CD1c-positive myeloid dendritic cell (primary cell): ENCODE measurements around the gene RNASEH1.
"Not testable (repeated sequence)": the region's sequence is repeated elsewhere in the genome, so short reads cannot be mapped to it uniquely, and the experiment has no call there.

Experiments
- DNase-seq: peaks from one replicate; pipeline ENCODE4 v3.0.0-alpha.2; 2016; ENCODE audit errors: extremely low spot score

RNASEH1 gene

DNA sequence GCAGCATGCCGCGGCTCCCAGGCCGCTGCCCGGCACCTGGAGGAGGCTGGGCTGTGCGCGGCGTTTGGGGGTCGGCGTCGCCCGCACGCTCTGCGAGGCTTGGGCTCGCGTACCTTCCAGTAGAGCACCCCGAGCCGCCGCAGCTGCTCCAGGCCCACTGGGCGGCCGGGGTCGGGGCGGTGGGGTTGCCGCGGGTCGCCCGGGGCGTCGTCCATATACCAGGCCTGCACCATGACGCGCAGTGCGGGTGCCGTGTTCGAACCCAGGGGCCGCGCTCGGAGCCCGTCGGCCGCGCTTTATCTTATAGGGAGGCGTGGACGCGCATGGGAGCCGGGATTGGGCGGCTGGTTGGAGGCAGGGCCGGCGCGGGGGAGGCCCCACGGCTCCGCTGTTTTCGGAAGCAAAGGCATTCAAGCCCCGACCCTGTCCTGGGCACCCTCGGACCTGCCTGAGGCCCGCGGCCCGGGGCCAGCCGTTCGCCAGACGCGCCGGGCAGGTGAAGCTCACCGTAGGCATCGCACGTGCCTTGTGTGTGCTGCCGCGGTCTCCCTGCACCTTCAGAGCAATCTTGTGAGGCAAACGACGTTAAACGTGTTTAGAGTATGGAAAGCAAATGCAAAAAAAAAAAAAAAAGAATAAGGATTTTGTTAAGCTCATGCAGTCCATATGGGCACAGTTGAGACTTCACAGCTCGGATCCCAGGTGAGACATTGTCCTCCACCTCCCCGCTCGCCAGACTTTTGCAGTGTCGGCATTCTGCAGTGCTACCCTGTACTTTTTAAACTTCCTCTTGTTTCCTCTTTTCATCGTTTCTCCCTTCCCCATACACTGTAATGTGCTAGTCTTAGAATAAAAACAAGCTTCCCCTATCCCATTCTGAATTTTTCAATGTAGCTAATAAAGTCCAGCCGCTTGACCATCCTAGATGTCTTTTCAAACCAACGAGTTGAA lies 38.6 kb downstream of the RNASEH1 start, which contains the start of gene ADI1:
Gene ADI1 (minus strand): TSS at position 277 of the 951 bp plus-strand sequence. CDS start 44 bp downstream, at position 233.
- peak; percentile 89 for DNase-seq

DNA sequence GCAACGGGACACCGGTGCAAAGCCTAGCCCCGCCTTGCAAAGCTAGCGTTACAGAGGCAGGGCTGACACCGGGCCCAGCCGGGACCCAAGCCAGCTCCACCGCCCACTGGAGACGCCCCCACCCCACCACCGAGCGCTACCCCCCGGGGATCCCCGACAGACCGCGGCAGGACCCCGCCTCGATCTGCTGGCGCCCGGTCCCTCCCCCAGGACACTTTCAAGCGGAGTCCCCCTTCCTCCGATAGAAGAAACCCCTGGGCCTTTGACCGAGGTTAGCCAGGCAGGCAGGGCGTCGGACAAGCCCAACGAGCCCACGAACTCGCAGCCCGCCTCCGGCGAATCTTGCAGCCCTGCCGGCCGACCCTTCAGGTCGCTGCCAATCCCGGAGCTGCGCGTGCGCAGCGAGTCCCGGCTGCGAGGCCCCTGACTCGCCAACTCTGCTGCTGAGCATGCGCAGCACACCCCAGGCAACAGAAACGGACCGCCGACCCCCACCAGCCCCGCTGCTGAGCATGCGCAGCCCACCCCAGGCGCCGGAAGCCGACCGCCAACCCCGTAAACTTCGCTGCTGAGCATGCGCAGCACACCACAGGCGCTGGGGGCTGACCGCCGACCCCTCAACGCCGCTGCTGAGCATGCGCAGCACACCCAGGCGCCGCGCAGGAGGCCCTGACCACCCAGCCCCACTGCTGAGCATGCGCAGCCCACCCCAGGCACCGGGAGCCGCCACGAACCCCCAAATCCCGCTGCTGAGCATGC lies 39.5 kb downstream of the RNASEH1 start:
- DNase-seq, result peak; percentile 98

DNA sequence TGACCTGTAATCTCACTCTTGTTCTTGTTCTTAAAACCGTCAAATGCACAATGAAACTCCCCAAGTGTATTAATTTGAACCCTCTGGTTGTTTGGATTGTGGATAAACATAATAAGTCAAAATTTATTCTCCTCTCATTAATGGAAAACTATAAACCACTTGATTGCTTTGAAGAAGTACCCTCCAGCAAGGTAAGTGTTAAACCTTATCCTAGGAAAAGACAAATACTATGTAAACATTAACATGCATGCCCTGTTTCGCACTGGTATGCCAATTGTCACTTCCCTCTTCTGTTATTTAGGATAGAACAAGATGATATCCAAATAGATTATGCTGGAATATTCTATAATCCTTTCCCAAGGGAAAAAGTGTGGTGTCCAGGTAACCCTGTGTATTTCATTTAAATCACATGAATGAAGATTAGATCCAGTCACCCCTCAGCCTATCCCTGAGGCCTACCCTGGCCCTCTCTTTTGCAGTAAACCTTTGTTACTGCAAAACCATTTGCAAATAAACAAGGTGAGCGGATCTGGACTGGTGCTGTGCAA lies 40.1 kb downstream of the RNASEH1 start:
- DNase-seq, result no peak

DNA sequence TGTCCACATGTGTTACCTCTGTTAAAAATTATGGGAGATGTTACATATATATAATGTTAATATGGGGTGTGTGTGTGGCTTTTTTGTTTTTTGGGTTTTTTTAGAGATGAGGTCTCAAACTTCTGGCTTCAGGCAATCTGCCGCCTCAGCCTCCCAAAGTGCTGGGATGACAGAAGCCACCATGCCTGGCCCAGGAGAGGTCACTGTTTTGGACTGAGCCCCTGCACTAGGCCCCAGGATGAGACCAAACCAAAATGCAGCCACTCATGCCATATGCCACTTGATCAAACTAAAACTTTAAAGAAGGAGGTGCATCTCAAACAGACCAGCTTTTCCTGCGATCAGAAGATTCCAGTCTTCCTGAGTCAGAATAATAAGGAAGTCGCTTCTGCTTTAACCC lies 41.3 kb downstream of the RNASEH1 start:
- DNase-seq, result no peak

DNA sequence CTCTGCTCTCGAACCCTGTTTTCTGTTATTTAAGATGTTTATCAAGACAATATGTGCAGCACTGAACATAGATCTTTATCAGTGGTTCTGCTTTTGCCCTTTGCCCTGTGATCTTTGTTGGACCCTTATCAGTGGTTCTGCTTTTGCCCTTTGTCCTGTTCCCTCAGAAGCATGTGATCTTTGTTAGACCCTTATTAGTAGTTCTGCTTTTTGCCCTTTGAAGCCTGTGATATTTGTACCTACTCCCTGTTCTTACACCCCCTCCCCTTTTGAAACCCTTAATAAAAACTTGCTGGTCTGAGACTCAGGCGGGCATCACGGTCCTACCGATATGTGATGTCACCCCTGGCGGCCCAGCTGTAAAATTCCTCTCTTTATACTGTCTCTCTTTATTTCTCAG lies 42.7 kb downstream of the RNASEH1 start:
- not testable (repeated sequence) for DNase-seq

DNA sequence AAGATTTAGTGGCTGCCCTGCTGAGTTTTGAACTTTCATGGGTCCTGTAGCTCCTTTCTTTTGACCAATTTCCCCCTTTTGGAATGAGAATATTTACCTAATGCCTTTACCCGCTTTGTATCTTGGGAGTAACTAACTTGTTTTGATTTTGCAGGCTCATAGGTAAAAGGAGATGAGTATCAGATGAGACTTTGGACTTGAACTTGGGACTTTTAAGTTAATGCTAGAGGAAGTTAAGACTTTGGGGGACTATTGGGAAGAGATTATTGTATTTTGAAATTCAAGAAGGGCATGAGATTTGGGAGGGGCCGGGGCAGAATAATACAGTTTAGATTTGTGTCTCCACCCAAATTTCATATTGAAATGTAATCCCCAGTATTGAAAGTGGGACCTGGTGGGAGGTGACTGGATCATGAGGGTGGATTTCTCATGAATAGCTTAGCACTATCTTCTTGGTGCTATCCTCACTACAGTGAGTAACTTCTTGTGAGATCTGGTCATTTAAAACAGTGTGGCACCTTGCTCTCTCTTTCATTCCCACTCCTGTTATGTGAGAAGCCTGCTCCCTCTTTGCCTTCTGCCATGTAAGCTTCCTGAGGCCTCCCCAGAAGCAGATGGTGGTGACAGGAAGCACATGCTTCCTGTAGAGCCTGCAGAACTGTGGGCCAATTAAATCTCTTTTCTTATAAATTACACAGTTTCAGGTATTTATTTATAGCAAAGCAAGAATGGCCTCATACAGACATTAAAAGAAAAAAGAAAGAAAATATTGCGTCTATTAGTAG lies 44.9 kb downstream of the RNASEH1 start:
- no peak for DNase-seq

DNA sequence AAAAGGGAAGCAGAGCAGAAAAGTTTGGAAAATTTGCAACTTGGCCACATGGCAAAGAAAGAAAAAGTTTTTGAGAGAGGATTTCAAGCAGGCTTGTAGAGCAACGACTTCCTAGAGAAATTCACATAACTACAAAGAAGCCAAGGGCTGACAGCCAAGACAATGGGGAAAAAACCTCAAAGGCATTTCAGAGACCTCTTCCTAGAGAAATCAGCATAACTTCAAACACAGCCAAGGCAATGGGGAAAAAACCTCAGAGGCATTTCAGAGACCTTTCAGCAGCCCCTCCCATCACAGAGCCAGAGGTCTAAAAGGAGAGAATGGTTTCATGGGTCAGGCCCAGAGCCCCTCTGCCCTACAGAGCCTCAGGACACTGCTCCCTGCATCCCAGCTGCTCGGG lies 46.0 kb downstream of the RNASEH1 start:
- DNase-seq, result no peak

DNA sequence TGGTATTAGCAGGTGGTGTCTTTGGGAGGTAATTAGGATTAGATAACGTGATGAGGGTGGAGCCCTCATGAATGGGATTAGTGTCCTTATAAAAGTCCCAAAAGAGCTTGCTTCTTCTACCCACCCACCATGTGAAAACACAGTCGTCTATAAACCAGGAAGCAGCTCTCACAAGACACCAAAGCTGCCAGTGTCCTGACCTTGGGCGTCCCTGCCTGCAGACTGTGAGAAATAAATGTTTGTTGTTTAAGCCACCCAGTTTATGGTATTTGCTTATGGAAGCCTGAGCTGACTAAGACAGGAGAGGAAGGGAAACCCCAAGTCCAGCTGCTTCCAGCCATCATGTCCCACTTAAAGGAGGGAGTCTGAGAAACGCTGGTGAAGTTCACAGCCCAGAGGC lies 52.4 kb downstream of the RNASEH1 start:
- DNase-seq, result no peak

DNA sequence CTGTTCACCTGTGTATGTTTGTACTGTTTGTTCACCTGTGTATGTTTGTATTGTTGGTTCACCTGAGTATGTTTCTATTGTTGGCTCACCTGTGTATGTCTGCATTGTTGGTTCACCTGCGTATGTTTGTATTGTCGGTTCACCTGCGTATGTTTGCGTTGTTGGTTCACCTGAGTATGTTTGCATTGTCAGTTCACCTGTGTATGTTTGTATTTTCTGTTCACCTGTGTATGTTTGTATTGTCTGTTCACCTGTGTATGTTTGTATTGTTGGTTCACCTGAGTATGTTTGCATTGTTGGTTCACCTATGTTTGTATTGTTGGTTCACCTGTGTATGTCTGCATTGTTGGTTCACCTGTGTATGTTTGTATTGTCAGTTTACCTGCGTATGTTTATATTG lies 53.4 kb downstream of the RNASEH1 start:
- DNase-seq, result no peak

DNA sequence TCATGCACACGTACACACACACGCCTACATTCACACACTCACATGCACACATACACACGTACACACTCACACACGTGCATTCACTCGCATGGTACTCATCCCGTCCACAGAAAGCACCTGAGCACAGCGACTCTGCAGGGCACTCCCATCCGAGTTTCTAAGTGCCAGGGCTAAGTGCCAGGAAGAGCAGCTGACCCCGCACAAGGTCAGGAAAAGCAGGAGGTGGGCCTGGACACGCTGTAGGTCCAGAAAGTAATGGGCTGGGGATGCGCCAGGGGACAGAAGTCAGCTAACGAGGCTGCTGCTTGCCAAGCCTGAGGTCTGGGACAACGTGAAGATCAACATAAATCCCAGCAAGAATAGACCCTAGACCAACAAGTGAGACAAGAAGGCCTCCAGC lies 54.6 kb downstream of the RNASEH1 start:
- no peak for DNase-seq

DNA sequence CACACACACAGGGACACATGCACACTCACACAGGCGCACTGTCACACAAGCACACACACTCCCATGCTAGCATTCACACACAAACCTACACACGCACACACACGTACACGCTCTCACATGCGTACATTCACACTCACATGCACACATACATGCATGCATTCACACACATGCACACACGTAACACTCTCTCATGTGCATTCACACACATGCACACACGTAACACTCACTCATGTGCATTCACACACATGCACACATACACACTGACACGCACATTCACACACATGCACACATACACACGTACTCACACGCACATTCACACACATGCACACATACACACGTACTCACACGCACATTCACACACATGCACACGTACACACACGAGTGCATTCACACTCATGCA lies 55.1 kb downstream of the RNASEH1 start:
- DNase-seq, result no peak

DNA sequence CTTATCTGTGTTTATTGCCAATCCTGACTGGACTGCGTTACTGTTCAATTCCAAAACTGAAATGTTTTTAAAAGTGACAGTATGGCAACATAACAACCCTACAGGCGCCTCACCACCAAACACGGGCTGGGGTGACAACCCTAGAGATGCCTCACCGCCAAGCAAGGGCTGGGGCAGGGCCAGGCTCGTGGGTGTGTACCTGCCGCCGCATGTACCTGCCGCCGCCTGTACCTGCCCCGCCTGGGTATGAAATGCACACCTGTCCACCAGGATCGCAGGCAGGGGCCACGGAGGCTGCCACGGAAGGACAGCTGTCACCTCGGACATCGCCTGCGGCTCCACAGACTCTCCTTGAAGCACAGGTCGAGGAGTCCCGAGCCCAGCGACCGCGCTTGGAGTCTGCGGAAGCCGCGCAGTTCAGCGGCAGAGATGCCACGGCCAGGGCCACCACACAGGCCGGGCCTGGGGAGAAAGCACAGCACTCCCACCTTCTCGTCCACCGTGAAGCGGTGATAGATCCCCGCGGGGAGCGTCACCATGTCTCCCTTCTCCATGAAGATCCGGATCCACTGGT lies 57.7 kb downstream of the RNASEH1 start:
- DNase-seq, result no peak

DNA sequence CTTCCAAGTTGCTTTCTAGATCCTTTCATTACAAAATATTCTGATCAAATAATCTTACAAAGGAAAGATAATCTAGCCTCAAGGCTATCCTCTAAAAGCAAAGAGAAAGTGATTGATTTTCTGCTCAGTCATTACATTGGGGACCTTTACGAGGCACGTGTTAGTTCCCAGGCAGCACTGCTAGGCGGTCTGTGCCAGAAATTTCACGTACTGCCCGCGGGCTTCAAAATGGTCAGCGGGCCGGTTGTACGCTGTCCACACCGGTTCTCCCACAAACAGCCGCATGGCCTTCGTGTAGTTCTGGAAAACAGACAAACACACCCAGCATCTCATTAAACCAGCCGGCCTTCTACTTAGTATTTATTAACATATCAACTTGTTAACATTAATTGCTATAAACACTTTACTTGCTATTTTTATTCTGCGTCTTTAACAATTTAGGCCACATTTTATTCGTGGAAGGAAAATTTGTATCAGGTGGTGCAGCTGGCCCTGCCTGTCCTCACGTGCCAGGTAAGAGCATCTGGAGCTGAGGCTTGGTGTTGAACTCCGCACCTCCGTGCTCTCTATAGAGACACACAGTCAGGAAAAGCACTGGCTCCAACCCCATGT lies 59.2 kb downstream of the RNASEH1 start:
- DNase-seq, result no peak

DNA sequence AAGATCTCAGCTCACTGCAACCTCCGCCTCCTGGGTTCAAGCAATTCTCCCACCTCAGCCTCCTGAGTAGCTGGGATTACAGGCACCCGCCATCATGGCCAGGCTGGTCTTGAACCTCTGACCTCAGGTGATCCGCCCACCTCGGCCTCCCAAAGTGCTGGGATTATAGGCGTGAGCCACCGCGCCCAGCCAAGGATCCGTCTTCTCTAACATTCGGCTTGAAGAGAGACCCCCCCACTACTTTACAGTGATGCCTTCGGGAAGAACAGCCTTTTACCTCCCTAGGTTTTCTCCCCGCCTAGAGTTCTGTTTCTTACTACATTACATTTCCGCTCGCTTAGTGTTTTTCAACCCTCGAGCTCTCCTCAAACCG lies 61.4 kb downstream of the RNASEH1 start:
- DNase-seq, result not testable (repeated sequence)
